Small intestine (tissue), 7 donors: Measurements from ENCODE around the gene ZBTB16. TPM values are rescaled to one million over a fixed set of nuclear protein-coding genes. Genes with fewer than 3 reads are reported as not detected.

Experiments used
- DNase-seq, 2 donors: peaks; one replicate each; pipeline versions ENCODE4 v3.0.0 to v3.0.0-alpha.2; 2013
- FAIRE-seq: peaks from 2 replicates; lab custom pipeline; 2012; peaks lifted over from hg19 to GRCh38; lab: Jason Lieb, UNC
- H3K27ac ChIP-seq, 3 donors: one replicate each; pipeline ENCODE4 v1.5.1; 2013; ENCODE audit warnings: low read length in 2 of 3, mild to moderate bottlenecking in 2 of 3, control low read depth in 1 of 3, inconsistent platforms in 1 of 3, low read depth in 1 of 3, moderate library complexity in 1 of 3
- H3K27me3 ChIP-seq, 3 donors: one replicate each; pipeline ENCODE4 v1.6.1; 2013; ENCODE audit warnings: low read length in 3 of 3, inconsistent platforms in 1 of 3; ENCODE audit not compliant: control insufficient read depth in 3 of 3, insufficient read depth in 3 of 3
- H3K36me3 ChIP-seq, 3 donors: one replicate each; pipeline ENCODE4 v1.6.1; 2013; ENCODE audit warnings: low read length in 3 of 3, inconsistent platforms in 1 of 3, low read depth in 1 of 3, mild to moderate bottlenecking in 1 of 3, moderate library complexity in 1 of 3; ENCODE audit not compliant: control insufficient read depth in 3 of 3, insufficient read depth in 2 of 3
- H3K4me1 ChIP-seq, 3 donors: one replicate each; pipeline ENCODE4 v1.6.1; 2013; ENCODE audit warnings: low read length in 2 of 3, inconsistent platforms in 1 of 3, low read depth in 1 of 3, mild to moderate bottlenecking in 1 of 3, moderate library complexity in 1 of 3; ENCODE audit not compliant: control insufficient read depth in 3 of 3, insufficient read depth in 2 of 3
- H3K4me3 ChIP-seq, 3 donors: one replicate each; pipeline ENCODE4 v1.5.1; 2013; ENCODE audit warnings: low read length in 3 of 3, control low read depth in 1 of 3, inconsistent platforms in 1 of 3, low read depth in 1 of 3, mild to moderate bottlenecking in 1 of 3, moderate library complexity in 1 of 3
- H3K9me3 ChIP-seq, 2 donors: one replicate each; pipeline ENCODE4 v1.6.1; 2013; ENCODE audit warnings: low read depth in 1 of 2, low read length in 1 of 2; ENCODE audit not compliant: control insufficient read depth in 2 of 2, insufficient read depth in 1 of 2
- WGBS, 3 donors: extraction: QIAGEN DNeasy Blood & Tissue Kit; methylation state at CpG; one replicate each; pipeline ENCODE4 v1.1.7; 2013; 5-methylcytosine and 5-hydroxymethylcytosine counted together
- polyA plus RNA-seq, 4 donors: library from polyadenylated mRNA; stranded (reverse) in 3 of 4; unstranded in 1 of 4; fragments of 200-250 nt in 3 of 4; fragments of 120-200 nt in 1 of 4; gene quantifications; one replicate each; pipeline versions ENCODE4 v1.2.1 to v1.2.3, GENCODE V29; 2013
- donor health status: healthy with polysubstance abuse.
- donor health status: control.
- donor health status: control.
- donor health status: Bipolar disorder and iron deficiency.
- donor health status: healthy.

ZBTB16 gene
- polyA plus RNA-seq, 4 donors: 1.5 to 32.4 (median 17.4) TPM

- H3K27ac ChIP-seq: no peak overlapping the region
- H3K4me3 ChIP-seq: no peak overlapping the region
- H3K9me3 ChIP-seq: no peaks in the 10 kb centered on the region
- 91 to 94% (median 92%) methylated on average over 8 to 9 of the region's 9 CpGs for WGBS, 3 donors
- DNase-seq: no peak
- H3K27me3 ChIP-seq: peaks cover 0 to 48% (median 5%) of the 10 kb centered on the region in 3 donors
- FAIRE-seq: no peak
- H3K4me1 ChIP-seq: peaks cover 0 to 11% (median 1%) of the 10 kb centered on the region in 3 donors
- peaks cover 2 to 21% (median 6%) of the 10 kb centered on the region in 3 donors for H3K36me3 ChIP-seq
These were observed 2.8 kb downstream of the ZBTB16 start for GRCh38 chr11:114062272-114062671.

GRCh38 chr11:114063149-114063828, 3.8 kb downstream of the ZBTB16 start:
- DNase-seq (no peak), FAIRE-seq (no peak)
- H3K27me3 ChIP-seq: peaks cover 0 to 38% (median 0%) of the 10 kb centered on the region in 3 donors
- no peaks in the 10 kb centered on the region for H3K9me3 ChIP-seq
- peaks cover 2 to 23% (median 8%) of the 10 kb centered on the region in 3 donors for H3K36me3 ChIP-seq
- H3K27ac ChIP-seq: no peak overlapping the region
- peaks cover 0 to 11% (median 1%) of the 10 kb centered on the region in 3 donors for H3K4me1 ChIP-seq
- 93 to 97% (median 93%) methylated on average over 25 to 26 of the region's 26 CpGs for WGBS, 3 donors
- no peak overlapping the region for H3K4me3 ChIP-seq

GRCh38 chr11:114063829-114064201, 4.3 kb downstream of the ZBTB16 start:
- no peak overlapping the region for H3K27ac ChIP-seq
- peaks cover 4 to 23% (median 8%) of the 10 kb centered on the region in 3 donors for H3K36me3 ChIP-seq
- no peak overlapping the region for H3K4me3 ChIP-seq
- WGBS, 3 donors: 92 to 96% (median 94%) methylated on average over 8 of the region's 8 CpGs
- DNase-seq (no peak), FAIRE-seq (no peak)
- H3K27me3 ChIP-seq: peaks cover 0 to 32% (median 0%) of the 10 kb centered on the region in 3 donors
- no peaks in the 10 kb centered on the region for H3K9me3 ChIP-seq
- H3K4me1 ChIP-seq: peaks cover 0 to 9% (median 1%) of the 10 kb centered on the region in 3 donors

- no peak overlapping the region for H3K4me3 ChIP-seq
- no peak overlapping the region for H3K27ac ChIP-seq
- 87 to 88% (median 87%) methylated on average over 14 of the region's 14 CpGs for WGBS, 3 donors
- H3K9me3 ChIP-seq: no peaks in the 10 kb centered on the region
- H3K4me1 ChIP-seq: peaks cover 0 to 5% (median 0%) of the 10 kb centered on the region in 3 donors
- DNase-seq (no peak), FAIRE-seq (no peak)
- H3K36me3 ChIP-seq: peaks cover 4 to 23% (median 8%) of the 10 kb centered on the region in 3 donors
- H3K27me3 ChIP-seq: peaks cover 0 to 28% (median 0%) of the 10 kb centered on the region in 3 donors
These were observed 4.7 kb downstream of the ZBTB16 start for GRCh38 chr11:114064216-114064615.

GRCh38 chr11:114065094-114065493, 5.6 kb downstream of the ZBTB16 start:
- no peak for FAIRE-seq
- H3K27ac ChIP-seq: no peak overlapping the region
- peaks cover 0 to 22% (median 0%) of the 10 kb centered on the region in 3 donors for H3K27me3 ChIP-seq
- no peak overlapping the region for H3K4me3 ChIP-seq
- 90 to 97% (median 94%) methylated on average over 4 of the region's 4 CpGs for WGBS, 3 donors
- H3K9me3 ChIP-seq: no peaks in the 10 kb centered on the region
- peaks cover 4 to 23% (median 8%) of the 10 kb centered on the region in 3 donors for H3K36me3 ChIP-seq
- no peak for DNase-seq
- H3K4me1 ChIP-seq: peaks cover 0 to 2% (median 0%) of the 10 kb centered on the region in 3 donors

- H3K9me3 ChIP-seq: no peaks in the 10 kb centered on the region
- no peak overlapping the region for H3K4me3 ChIP-seq
- H3K27ac ChIP-seq: no peak overlapping the region
- 85 to 90% (median 88%) methylated on average over 14 of the region's 14 CpGs for WGBS, 3 donors
- peaks cover 0 to 17% (median 0%) of the 10 kb centered on the region in 3 donors for H3K27me3 ChIP-seq
- H3K36me3 ChIP-seq: peaks cover 4 to 23% (median 8%) of the 10 kb centered on the region in 3 donors
- no peak for DNase-seq
- FAIRE-seq: no peak
- H3K4me1 ChIP-seq: no peaks in the 10 kb centered on the region
These were observed 6.6 kb downstream of the ZBTB16 start for GRCh38 chr11:114066046-114066648.

GRCh38 chr11:114068327-114068726, 8.8 kb downstream of the ZBTB16 start:
- Histone ChIP-seq H3K27ac (no peak overlapping the region), H3K9me3 (no peaks in the 10 kb centered on the region), H3K36me3 (peaks cover 4 to 23% (median 8%) of the 10 kb centered on the region in 3 donors), H3K4me3 (no peak overlapping the region), H3K4me1 (no peaks in the 10 kb centered on the region), H3K27me3 (peaks cover 0 to 4% (median 0%) of the 10 kb centered on the region in 3 donors)
- WGBS, 3 donors: 90 to 96% (median 95%) methylated on average over 4 of the region's 4 CpGs
- no peak for FAIRE-seq
- DNase-seq: no peak

- DNase-seq: no peak
- Histone ChIP-seq H3K36me3 (peaks cover 2 to 18% (median 2%) of the 10 kb centered on the region in 3 donors), H3K27ac (no peak overlapping the region), H3K4me3 (no peak overlapping the region), H3K27me3 (no peaks in the 10 kb centered on the region), H3K4me1 (no peaks in the 10 kb centered on the region), H3K9me3 (no peaks in the 10 kb centered on the region)
- no peak for FAIRE-seq
- 88 to 92% (median 92%) methylated on average over 7 of the region's 7 CpGs for WGBS, 3 donors
These were observed 11.1 kb downstream of the ZBTB16 start for GRCh38 chr11:114070464-114071139.
